LHCN-M2 (cell line): ENCODE measurements around the gene POC1A. TPM values are rescaled to one million over a fixed set of nuclear protein-coding genes. Genes with fewer than 3 reads are reported as not detected.
"Not testable (repeated sequence)": the region's sequence is repeated elsewhere in the genome, so short reads cannot be mapped to it uniquely, and the experiment has no call there.

Experiments
- DNase-seq: peaks from one replicate; pipeline ENCODE4 v3.0.0-alpha.2; 2012; ENCODE audit warnings: low read depth
- total RNA-seq: library from RNA; depleted of rRNA; stranded (reverse); fragments of >200 nt; gene quantifications from 2 replicates; pipeline ENCODE4 v1.2.3, GENCODE V29; 2014

POC1A gene
- total RNA-seq, 1 experiment from 2014 or later, result 18.9 TPM

GRCh38 chr3:52153389-52154096 lies 680 bp downstream of the POC1A start:
- DNase-seq, result peak; percentile 41

- not testable (repeated sequence) for DNase-seq
These were observed 2.2 kb downstream of the POC1A start for GRCh38 chr3:52151991-52152390.

GRCh38 chr3:52150860-52151259 lies 3.4 kb downstream of the POC1A start:
- no peak for DNase-seq

GRCh38 chr3:52150357-52150756 lies 3.9 kb downstream of the POC1A start:
- DNase-seq, result no peak

GRCh38 chr3:52149726-52150125 lies 4.5 kb downstream of the POC1A start:
- no peak for DNase-seq

GRCh38 chr3:52149021-52149420 lies 5.2 kb downstream of the POC1A start:
- no peak for DNase-seq

- no peak for DNase-seq
These were observed 6.4 kb downstream of the POC1A start for GRCh38 chr3:52147804-52148203.

GRCh38 chr3:52146811-52147210 lies 7.4 kb downstream of the POC1A start:
- no peak for DNase-seq

GRCh38 chr3:52146189-52146588 lies 8.0 kb downstream of the POC1A start:
- DNase-seq, result no peak

GRCh38 chr3:52145736-52146110 lies 8.5 kb downstream of the POC1A start:
- no peak for DNase-seq

- no peak for DNase-seq
These were observed 9.2 kb downstream of the POC1A start for GRCh38 chr3:52144796-52145735.

GRCh38 chr3:52144034-52144795 lies 10.0 kb downstream of the POC1A start:
- DNase-seq, result peak; percentile 54

GRCh38 chr3:52143616-52144015 lies 10.6 kb downstream of the POC1A start:
- no peak for DNase-seq

GRCh38 chr3:52143156-52143555 lies 11.1 kb downstream of the POC1A start:
- no peak for DNase-seq

- DNase-seq, result no peak
These were observed 12.5 kb downstream of the POC1A start for GRCh38 chr3:52141751-52142150.

GRCh38 chr3:52140769-52141168 lies 13.5 kb downstream of the POC1A start:
- peak; percentile 18 for DNase-seq

GRCh38 chr3:52140000-52140399 lies 14.2 kb downstream of the POC1A start:
- no peak for DNase-seq

- no peak for DNase-seq
These were observed 16.9 kb downstream of the POC1A start for GRCh38 chr3:52137311-52137710.

GRCh38 chr3:52136513-52136912 lies 17.7 kb downstream of the POC1A start:
- DNase-seq, result peak; percentile 49

- no peak for DNase-seq
These were observed 18.9 kb downstream of the POC1A start for GRCh38 chr3:52135332-52135731.

- DNase-seq, result no peak
These were observed 19.5 kb downstream of the POC1A start for GRCh38 chr3:52134761-52135160.

GRCh38 chr3:52132930-52133329 lies 21.3 kb downstream of the POC1A start:
- no peak for DNase-seq
